HG03521 (cell line): Measurements from ENCODE around the gene UHMK1.
"Not testable (repeated sequence)": the region's sequence is repeated elsewhere in the genome, so short reads cannot be mapped to it uniquely, and the experiment has no call there.

ENCODE experiments used
- ATAC-seq: cut with Tn5 transposase; IDR thresholded peaks from one replicate; pipeline ENCODE4 v1.9.1; 2021; ENCODE audit warnings: mild to moderate bottlenecking, moderate library complexity; ENCODE audit not compliant: unreplicated experiment

Gene UHMK1

DNA sequence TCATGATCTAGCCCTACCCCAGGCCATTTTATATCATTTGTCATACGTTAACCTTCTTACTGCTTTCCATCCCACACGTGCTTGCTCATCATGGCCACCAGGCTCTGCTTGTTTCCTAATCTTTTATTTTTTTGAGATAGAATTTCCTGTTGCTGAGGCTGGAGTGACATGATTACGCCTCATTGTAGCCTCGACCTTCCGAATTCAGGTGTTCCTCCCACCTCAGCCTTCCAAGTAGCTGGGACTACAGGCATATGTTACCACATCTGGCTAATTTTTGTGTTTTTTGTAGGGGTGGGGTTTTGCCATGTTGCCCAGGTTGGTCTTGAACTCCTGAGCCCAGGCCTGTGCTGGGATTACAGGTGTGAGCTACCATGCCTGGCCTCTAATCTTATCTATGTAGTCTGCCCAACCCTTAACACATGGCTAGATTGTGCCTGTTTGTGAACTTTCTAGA lies 67.2 kb downstream of the UHMK1 start:
- ATAC-seq = no peak

DNA sequence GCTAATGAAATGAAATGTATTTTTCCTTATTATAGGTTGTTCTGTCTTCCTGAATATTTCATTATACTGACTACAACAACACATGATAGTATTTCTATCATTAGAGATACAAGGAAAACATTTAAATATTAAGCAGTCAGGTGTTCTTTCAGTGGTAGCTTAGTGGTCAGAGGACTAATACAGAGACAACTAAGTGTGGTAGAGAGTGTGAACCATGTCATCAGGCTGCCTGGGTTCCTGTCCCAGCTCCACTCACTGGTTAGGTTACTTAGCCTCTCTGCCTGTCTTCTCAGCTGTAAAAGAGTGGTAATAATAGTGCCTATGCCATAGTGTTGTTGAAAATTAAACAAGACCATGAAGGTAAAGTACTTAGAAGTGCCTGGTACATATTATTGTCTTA lies 67.8 kb downstream of the UHMK1 start:
- ATAC-seq = no peak

DNA sequence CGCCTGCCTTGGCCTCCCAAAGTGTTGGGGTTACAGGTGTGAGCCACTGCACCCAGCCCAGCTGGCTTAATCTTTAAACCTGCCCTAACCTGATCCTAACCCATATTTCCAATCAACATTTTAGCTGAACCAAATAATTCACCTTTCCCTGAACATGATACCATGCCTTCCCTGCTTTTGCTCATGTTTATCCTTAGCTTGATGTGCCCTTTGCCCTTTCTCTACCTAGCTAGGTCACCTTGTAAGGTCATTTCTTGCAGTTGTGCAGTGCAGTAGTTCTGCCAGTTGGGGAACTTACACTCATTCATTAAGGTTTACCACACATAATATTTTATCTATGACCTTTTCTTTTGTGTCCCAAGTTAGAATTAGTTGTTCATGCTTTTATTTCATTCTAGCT lies 69.3 kb downstream of the UHMK1 start:
- no peak for ATAC-seq

DNA sequence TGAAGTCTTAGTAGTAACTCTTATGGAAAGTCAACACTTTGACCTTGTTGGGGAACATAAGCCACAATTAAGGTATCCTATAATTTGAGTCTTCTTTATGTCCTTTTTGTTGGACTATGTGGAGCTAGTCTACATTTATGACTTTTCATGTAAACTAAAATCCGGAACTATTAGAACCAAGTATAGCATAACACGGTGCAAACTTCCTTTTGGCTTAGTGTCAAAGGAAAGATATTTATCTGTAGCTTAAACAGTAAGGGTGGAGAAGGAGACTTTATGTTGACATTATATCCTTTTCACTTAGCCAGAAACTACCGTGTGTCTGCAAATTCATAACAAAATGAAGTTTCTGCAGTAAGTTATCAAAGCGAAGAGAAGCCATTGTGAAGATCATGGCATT lies 71.2 kb downstream of the UHMK1 start:
- no peak for ATAC-seq

DNA sequence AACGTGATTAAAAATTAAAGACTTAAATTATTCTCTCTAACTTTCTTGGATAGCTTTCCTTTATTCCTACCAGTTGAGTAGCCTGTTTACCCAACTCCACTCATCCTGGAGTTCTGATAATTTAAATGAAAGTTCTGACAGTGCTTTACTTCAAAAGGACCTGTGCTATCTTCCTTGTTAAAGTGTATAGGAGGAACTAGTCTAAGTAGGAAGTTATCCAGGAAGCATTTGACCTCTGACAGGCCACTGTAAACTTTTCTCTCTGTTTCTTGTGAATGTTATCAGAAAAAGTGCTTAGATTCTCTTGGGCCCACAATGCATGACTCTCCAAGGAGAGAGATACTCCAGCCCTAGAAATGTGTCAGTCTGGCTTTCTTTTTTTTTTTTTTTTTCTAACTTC lies 73.1 kb downstream of the UHMK1 start:
- no peak for ATAC-seq

DNA sequence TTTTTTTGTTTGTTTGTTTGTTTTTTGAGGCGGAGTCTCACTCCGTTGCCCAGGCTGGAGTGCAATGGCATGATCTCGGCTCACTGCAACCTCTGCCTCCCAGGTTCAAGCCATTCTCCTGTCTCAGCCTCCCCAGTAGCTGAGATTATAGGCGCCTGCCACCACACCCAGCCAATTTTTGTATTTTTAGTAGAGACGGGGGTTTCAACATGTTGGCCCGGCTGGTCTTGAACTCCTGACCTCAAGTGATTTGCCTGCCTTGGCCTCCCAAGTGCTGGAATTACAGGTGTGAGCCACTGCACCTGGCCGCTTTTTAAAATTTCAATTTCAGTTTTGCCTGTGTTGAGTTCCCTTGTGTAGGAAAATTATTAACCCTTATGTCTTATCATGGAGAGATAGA lies 73.5 kb downstream of the UHMK1 start:
- not testable (repeated sequence) for ATAC-seq

DNA sequence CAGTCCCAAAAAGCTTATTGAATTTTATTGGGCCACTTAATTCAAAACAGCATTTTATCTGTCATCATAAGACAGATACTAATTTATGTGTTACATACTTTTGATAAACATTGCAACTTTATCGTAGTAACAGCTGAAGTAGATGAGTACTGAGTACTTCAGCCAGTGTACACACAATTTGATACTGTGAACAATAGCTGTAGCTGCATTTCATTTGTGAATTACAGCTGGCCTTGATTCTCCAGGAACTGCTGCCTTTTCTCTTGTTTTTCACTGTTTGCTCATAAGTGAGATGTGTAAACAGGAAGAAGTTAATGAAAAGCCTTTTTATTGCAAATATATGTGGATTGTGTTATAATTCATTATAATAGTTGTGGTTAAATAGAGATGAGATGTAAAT lies 74.1 kb downstream of the UHMK1 start:
- no peak for ATAC-seq

DNA sequence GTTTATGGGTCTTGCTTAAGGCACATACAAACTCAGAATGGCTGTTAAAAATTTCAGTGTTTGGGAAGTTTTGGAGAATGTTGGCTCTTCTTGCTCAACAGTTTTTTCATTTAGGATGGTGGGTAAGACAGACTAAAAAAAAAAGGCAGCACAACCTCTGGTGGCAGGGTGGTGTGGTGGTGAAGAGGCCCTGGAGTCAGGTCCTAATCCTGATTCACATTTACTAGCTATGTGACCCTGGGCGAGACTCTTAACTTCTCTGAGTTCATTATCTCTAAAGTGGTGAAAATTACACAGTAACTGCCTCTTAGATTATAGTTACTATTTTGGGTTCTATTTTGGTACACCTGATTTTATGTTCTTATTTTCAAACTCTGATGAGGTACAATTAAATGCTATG lies 75.5 kb downstream of the UHMK1 start:
- no peak for ATAC-seq

DNA sequence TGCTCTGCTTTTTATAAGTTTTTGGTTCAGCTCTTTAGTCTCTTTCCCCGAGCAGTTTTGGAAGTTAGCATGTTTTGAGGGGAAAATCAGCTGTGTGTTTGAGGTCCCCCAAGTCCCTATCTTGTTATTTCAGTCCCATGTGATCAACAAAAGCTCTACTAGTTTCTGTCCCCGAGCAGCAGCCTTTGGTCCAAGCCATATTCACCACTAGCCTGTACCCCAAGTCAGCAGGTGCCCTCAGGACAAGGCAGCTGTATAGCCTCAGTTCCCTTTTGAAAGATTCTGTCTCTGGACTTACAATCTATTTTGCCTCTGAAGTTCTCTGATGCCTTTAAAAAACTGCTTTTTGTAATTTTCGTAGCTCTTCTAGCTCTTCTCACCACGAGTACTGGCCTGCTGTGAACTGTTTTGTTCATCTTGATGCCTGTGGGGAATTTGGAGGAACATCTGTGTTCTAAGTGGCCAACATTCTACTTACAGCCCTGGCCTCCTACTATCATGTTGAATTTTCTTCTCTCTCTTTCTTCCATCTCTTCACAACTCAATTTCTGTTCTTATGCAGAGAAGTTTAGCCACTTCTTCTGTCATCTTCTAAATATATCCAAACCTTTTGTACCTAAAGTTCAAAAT lies 80.6 kb downstream of the UHMK1 start:
- no peak for ATAC-seq

DNA sequence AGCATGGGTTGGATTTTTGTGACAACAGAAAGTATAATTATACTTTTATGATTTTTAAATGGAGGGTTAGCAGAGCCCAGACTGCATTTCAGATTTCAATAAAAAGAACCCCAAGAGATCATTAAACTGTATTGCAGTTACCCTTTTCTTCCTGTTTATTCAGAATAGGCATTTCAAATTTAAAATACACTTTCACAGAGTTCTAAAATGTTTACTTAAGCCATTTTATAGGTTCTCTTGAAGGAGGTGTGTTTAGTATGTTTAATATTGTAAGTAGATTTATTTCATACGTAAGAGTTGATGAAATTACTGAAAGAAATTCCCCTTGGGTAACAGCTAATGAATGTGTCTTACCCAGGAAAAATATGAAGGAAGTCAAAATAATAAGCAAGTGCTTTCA lies 81.3 kb downstream of the UHMK1 start:
- no peak for ATAC-seq
